ENCODE data around the gene GAN. TPM values are rescaled to one million over a fixed set of nuclear protein-coding genes. Genes with fewer than 3 reads are reported as not detected.

GAN gene
- total and polyA plus RNA-seq, 9 of the 15 experiments (the other 6 are each of a cell fraction or from before 2014, with no cell fraction given) = 0.83 to 15.1 (median 5.2) TPM

- no peaks in the 10 kb centered on the region for H4K20me1 ChIP-seq (replicated peaks; ENCODE audit: control insufficient read depth, insufficient read depth, low read length)
- H3K27ac ChIP-seq (ENCODE audit: extremely low read depth, low read depth, low read length) = no peak overlapping the region
- H3K36me3 ChIP-seq (ENCODE audit: control insufficient read depth, insufficient read depth, low read length) = peaks cover 14% of the 10 kb centered on the region; the same call in 2 of the 3 replicates
- H3K9me3 ChIP-seq (replicated peaks; ENCODE audit: control insufficient read depth, insufficient read depth, low read depth, low read length) = no peaks in the 10 kb centered on the region
- peak overlapping the region in 1 of 2 experiments; percentile 59; a peak in 1 of 4 replicates for H3K9ac ChIP-seq (ENCODE audit: insufficient read depth in 1 of 2, low read depth in 2 of 2, low read length in 2 of 2)
- BruUV-seq (replicated peaks) = no TSS peak
- POLR2A ChIA-PET = interaction anchor here (0.6 to 0.9 kb wide), 2 partner anchors 123 to 330 kb away, joined by 3 read pairs; no protein-coding TSS in a partner anchor
- in situ Hi-C loops (cut with MboI) (no loop called here), intact Hi-C loops (cut with micrococcal nuclease) (no loop called here)
- CTCF ChIA-PET (ENCODE audit: low intra/inter-chr PET ratio) = interaction anchor here (0.7 kb wide), 1 partner anchor 12 kb away, joined by 5 read pairs; no protein-coding TSS in a partner anchor
- WGBS (ENCODE audit: insufficient coverage, low coverage, missing lambda C conversion rate) = 85% methylated on average over 13 of the region's 14 CpGs
- H3K4me2 ChIP-seq (ENCODE audit: insufficient read depth, low read length) = no peak overlapping the region
- peaks cover 0 to 3% of the 10 kb centered on the region in 2 experiments; a peak in 1 of 5 replicates for H3K4me1 ChIP-seq (replicated peaks in 1 of 2; ENCODE audit: control insufficient read depth in 2 of 2, insufficient read depth in 2 of 2, low read length in 2 of 2)
- no peaks in the 10 kb centered on the region for H3K27me3 ChIP-seq (ENCODE audit: control insufficient read depth in 2 of 2, insufficient read depth in 2 of 2, low read length in 2 of 2)
- FAIRE-seq = no peak
- TF ChIP-seq ZNF12 (CRISPR knock-in tag; IDR thresholded peaks at IDR 0.05) = no peak
- no peaks in the 10 kb centered on the region for H3K79me2 ChIP-seq (ENCODE audit: control insufficient read depth, insufficient read depth, low read length)
- DNase-seq (ENCODE audit: extremely low read depth in 1 of 4, low spot score in 3 of 4) = no peak
- H2AFZ ChIP-seq (ENCODE audit: low read depth, low read length) = no peak overlapping the region
- no peak overlapping the region for H3K4me3 ChIP-seq
- no peaks in the 10 kb centered on the region for H3K9me1 ChIP-seq (ENCODE audit: control insufficient read depth, insufficient read depth, low read length)
- no peak; the same call in 2 of the 3 replicates for ATAC-seq
Measured at GRCh38 chr16:81388357-81388756, 73.6 kb downstream of the GAN start.

GRCh38 chr16:81390840-81391239, 76.1 kb downstream of the GAN start:
- FAIRE-seq (no peak), ATAC-seq (no peak), DNase-seq (ENCODE audit: extremely low read depth in 1 of 4, low spot score in 3 of 4) (no peak)
- BruUV-seq (replicated peaks) = no TSS peak
- Histone ChIP-seq H3K4me2 (ENCODE audit: insufficient read depth, low read length) (no peak overlapping the region), H3K27me3 (ENCODE audit: control insufficient read depth in 2 of 2, insufficient read depth in 2 of 2, low read length in 2 of 2) (no peaks in the 10 kb centered on the region), H3K9ac (ENCODE audit: insufficient read depth in 1 of 2, low read depth in 2 of 2, low read length in 2 of 2) (no peak overlapping the region), H3K4me1 (replicated peaks in 1 of 2; ENCODE audit: control insufficient read depth in 2 of 2, insufficient read depth in 2 of 2, low read length in 2 of 2) (peaks cover 0 to 7% of the 10 kb centered on the region in 2 experiments; a peak in 2 of 5 replicates), H3K79me2 (ENCODE audit: control insufficient read depth, insufficient read depth, low read length) (no peaks in the 10 kb centered on the region), H3K9me1 (ENCODE audit: control insufficient read depth, insufficient read depth, low read length) (no peaks in the 10 kb centered on the region), H3K36me3 (ENCODE audit: control insufficient read depth, insufficient read depth, low read length) (peaks cover 14% of the 10 kb centered on the region; the same call in 2 of the 3 replicates), H3K4me3 (no peak overlapping the region), H3K27ac (ENCODE audit: extremely low read depth, low read depth, low read length) (no peak overlapping the region), H4K20me1 (replicated peaks; ENCODE audit: control insufficient read depth, insufficient read depth, low read length) (no peaks in the 10 kb centered on the region), H2AFZ (ENCODE audit: low read depth, low read length) (no peak overlapping the region), H3K9me3 (replicated peaks; ENCODE audit: control insufficient read depth, insufficient read depth, low read depth, low read length) (no peaks in the 10 kb centered on the region)
- CTCF ChIA-PET (ENCODE audit: low intra/inter-chr PET ratio) = no interaction called here
- TF ChIP-seq TAF7 (tag; IDR thresholded peaks at IDR 0.05) (no peak), TCF15 (CRISPR knock-in tag; IDR thresholded peaks at IDR 0.05) (no peak), MEIS2 (IDR thresholded peaks at IDR 0.05; ENCODE audit: partially characterized antibody) (no peak), HBP1 (CRISPR knock-in tag; IDR thresholded peaks at IDR 0.05) (no peak)
- intact Hi-C loops (cut with micrococcal nuclease) = no loop called here
- WGBS (ENCODE audit: insufficient coverage, low coverage, missing lambda C conversion rate) = 63% methylated on average over 10 of the region's 10 CpGs
- in situ Hi-C loops (cut with MboI) = no loop called here
- POLR2A ChIA-PET = no interaction called here
